ENCODE measurements around the gene ZNF800.

Gene ZNF800

DNA sequence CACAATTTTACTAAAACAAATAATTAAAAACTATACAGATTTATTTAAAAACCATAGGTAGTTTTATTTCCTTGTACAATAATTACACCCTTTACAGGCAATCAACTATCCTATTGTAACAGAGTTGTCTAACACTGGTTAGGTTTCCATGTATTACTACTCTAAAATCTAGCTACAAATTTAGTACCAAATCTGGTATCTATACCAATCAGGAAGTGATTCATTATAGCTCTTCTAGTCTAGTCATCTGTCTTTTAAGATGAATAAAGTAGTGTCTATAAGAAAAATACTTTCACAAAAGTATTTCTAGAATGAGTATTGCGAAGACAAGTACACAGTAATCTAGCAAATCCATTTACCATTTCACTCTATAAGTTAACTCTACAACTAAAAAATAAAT, 16.9 kb downstream of the ZNF800 start:
- H3K27ac ChIP-seq: no peak overlapping the region
- no peak for TF ChIP-seq ZFX (IDR thresholded peaks at IDR 0.05)

DNA sequence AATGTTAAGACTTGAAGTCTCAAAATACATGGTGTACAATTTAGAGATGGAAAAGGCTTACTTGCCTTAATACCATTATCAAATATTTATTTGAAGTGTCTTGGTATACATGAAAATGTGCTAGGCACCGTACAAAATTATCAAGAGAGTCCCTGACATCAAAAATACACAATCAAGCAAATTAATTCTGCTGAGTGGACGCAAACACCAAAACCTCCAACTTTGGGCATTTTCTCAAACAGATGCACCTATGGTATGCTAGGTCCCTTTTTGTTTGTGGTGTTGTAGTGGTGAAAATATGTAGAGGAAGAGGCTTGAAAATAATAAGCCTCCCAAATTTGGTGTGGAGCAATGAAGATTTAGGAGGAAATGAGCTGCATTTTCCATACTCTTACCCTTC, 24.8 kb downstream of the ZNF800 start:
- TF ChIP-seq ZFX (IDR thresholded peaks at IDR 0.05): no peak
- TF ChIP-seq, protein P1, sequence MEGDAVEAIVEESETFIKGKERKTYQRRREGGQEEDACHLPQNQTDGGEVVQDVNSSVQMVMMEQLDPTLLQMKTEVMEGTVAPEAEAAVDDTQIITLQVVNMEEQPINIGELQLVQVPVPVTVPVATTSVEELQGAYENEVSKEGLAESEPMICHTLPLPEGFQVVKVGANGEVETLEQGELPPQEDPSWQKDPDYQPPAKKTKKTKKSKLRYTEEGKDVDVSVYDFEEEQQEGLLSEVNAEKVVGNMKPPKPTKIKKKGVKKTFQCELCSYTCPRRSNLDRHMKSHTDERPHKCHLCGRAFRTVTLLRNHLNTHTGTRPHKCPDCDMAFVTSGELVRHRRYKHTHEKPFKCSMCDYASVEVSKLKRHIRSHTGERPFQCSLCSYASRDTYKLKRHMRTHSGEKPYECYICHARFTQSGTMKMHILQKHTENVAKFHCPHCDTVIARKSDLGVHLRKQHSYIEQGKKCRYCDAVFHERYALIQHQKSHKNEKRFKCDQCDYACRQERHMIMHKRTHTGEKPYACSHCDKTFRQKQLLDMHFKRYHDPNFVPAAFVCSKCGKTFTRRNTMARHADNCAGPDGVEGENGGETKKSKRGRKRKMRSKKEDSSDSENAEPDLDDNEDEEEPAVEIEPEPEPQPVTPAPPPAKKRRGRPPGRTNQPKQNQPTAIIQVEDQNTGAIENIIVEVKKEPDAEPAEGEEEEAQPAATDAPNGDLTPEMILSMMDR (conservative IDR thresholded peaks at IDR 0.05): no peak
- no peak overlapping the region for H3K27ac ChIP-seq

- H3K27ac ChIP-seq: no peak overlapping the region
- TF ChIP-seq ZFX (IDR thresholded peaks at IDR 0.05): no peak
- TF ChIP-seq, protein P1 (conservative IDR thresholded peaks at IDR 0.05): no peak
Measured at GRCh38 chr7:127366680-127367079, 25.8 kb downstream of the ZNF800 start.

GRCh38 chr7:127365957-127366315, 26.6 kb downstream of the ZNF800 start:
- TF ChIP-seq, protein P1 (conservative IDR thresholded peaks at IDR 0.05): no peak
- no peak overlapping the region for H3K27ac ChIP-seq

DNA sequence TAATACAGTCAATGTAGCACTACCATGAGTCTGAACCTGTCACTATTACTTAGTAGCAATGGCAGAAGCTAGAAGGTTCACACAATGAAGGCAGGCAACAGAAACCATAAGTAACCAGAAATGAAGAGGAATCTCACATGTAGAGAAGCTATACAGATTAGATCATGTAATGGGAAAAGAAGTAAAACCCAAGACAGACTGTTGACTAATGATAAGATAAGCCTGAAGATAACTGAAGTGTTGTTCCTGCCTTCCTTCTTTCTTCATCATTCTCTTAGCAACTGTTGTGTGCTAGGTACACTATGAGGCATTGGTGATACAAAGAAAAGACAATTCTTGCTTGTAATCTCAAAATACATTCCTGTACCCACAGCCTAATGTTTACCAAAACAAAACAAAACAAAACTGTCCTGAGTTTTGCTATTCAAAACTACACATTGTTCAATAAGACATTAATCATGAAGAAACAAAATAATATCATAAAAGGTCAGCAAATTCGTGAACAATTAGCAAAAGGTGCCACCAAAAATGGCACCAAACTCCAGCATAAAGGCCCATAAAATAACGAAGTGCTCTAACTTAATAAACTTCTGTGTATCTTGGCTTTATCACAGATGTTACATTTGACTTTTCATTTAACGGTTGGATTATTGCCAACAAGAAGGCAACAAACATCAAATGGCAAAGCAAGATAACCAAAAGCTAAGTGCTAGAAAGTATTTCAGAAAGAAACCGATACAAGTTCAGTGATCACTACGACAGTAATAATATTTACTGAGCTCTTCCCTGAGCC, 27.1 kb downstream of the ZNF800 start:
- no peak overlapping the region for H3K27ac ChIP-seq
- TF ChIP-seq ZFX (IDR thresholded peaks at IDR 0.05): no peak
- TF ChIP-seq, protein P1 (conservative IDR thresholded peaks at IDR 0.05): no peak

DNA sequence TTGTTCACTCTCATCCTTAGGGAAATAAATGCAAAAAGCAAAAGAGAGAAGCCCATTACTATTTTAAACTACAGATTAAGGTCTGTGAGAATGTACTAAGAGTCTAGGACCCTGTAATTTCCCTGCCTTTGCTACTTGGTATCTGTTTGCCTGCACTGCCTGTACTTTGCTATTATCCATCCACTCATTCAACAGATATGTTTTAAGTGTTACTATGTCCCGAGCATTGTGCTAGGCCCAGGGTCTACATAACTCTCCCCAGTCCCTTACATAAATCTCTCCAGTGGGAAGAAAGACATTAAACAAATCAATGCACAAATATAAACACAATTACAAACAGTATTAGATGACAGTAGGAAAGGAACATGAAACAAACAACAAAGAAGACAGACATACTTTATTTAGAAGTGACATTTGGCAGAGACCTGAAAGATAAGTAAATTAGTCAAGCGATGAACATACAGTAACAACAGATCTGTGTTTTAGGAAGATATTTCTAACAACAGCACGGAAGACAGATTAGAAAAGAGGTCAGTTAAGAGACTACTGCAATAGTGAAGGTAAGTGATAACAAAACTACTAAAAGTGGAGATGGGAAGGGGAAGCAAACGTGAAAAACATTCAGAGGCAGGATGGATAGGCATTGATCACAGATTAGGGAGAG, 30.0 kb downstream of the ZNF800 start:
- no peak overlapping the region for H3K27ac ChIP-seq
- no peak for TF ChIP-seq ZFX (IDR thresholded peaks at IDR 0.05)
- TF ChIP-seq, protein P1 (conservative IDR thresholded peaks at IDR 0.05): no peak

- no peak overlapping the region for H3K27ac ChIP-seq
- TF ChIP-seq ZFX (IDR thresholded peaks at IDR 0.05): no peak
- TF ChIP-seq, protein P1 (conservative IDR thresholded peaks at IDR 0.05): no peak
Measured at GRCh38 chr7:127361736-127362135, 30.8 kb downstream of the ZNF800 start.

Data from C4-2B (cell line).